AG04449 (cell line): ENCODE measurements around the gene ACACB.

ENCODE experiments used
- CTCF ChIA-PET: fragments of 350-600 bp; formaldehyde crosslinking; extraction: SDS; loops from one replicate; lab custom pipeline; 2021; ENCODE audit warnings: antibody characterized with exemption; lab: Yijun Ruan, JAX
- POLR2A ChIA-PET: fragments of 400-600, 350-600 bp; formaldehyde crosslinking; extraction: SDS; loops from one replicate; lab custom pipeline; 2020; ENCODE audit warnings: antibody characterized with exemption, inconsistent platforms; lab: Yijun Ruan, JAX
- DNase-seq: peaks from one replicate; pipeline ENCODE4 v3.0.0-alpha.2; 2010; ENCODE audit warnings: low read depth, low spot score
- H3K4me3 ChIP-seq: 2 replicates; pipeline ENCODE4 v1.5.1; 2011; ENCODE audit warnings: low read depth, mild to moderate bottlenecking, control low read depth, low read length
- CTCF ChIP-seq: IDR thresholded peaks from one replicate; pipeline ENCODE4 v1.5.1; 2011; ENCODE audit warnings: mild to moderate bottlenecking, moderate library complexity, low read length, control low read depth, inconsistent platforms; ENCODE audit not compliant: insufficient read depth; ENCODE audit errors: missing control alignments

The ACACB gene

GRCh38 chr12:109246221-109246620 is 129.8 kb downstream of the ACACB start:
- ChIA-PET POLR2A (no interaction called here), CTCF (interaction anchor here (1.3 to 1.4 kb wide), 2 partner anchors 13 to 148 kb away, joined by 3 to 4 read pairs; no protein-coding TSS in a partner anchor)
- no peak for TF ChIP-seq CTCF
- DNase-seq = no peak
- H3K4me3 ChIP-seq = no peak overlapping the region

GRCh38 chr12:109247831-109248654 is 131.7 kb downstream of the ACACB start:
- no peak overlapping the region for H3K4me3 ChIP-seq
- no peak for TF ChIP-seq CTCF
- POLR2A ChIA-PET = no interaction called here
- CTCF ChIA-PET = interaction anchor here (0.7 to 1.3 kb wide), 2 partner anchors 123 to 136 kb away, joined by 3 read pairs; no protein-coding TSS in a partner anchor
- no peak for DNase-seq

- POLR2A ChIA-PET = no interaction called here
- H3K4me3 ChIP-seq = no peak overlapping the region
- DNase-seq = no peak
- no peak for TF ChIP-seq CTCF
- CTCF ChIA-PET = no interaction called here
These were observed 134.1 kb downstream of the ACACB start for GRCh38 chr12:109250523-109250922.

GRCh38 chr12:109252799-109253198 is 136.4 kb downstream of the ACACB start:
- DNase-seq = no peak
- H3K4me3 ChIP-seq = no peak overlapping the region
- ChIA-PET CTCF (interaction anchor here (1.4 to 5.4 kb wide), 3 partner anchors 11 to 141 kb away, joined by 4 to 23 read pairs (median 4); no protein-coding TSS in a partner anchor), POLR2A (no interaction called here)
- no peak for TF ChIP-seq CTCF

- H3K4me3 ChIP-seq = no peak overlapping the region
- no peak for DNase-seq
- ChIA-PET POLR2A (no interaction called here), CTCF (interaction anchor here (1.4 to 5.4 kb wide), 2 partner anchors 9 to 142 kb away, joined by 4 to 23 read pairs; no protein-coding TSS in a partner anchor)
- no peak for TF ChIP-seq CTCF
These were observed 137.6 kb downstream of the ACACB start for GRCh38 chr12:109253913-109254544.

- no peak for DNase-seq
- CTCF ChIA-PET = interaction anchor here (1.0 to 5.4 kb wide), 5 partner anchors 8 to 145 kb away, joined by 3 to 23 read pairs (median 4); no protein-coding TSS in a partner anchor
- no peak overlapping the region for H3K4me3 ChIP-seq
- peak; percentile 29 for TF ChIP-seq CTCF
- POLR2A ChIA-PET = no interaction called here
These were observed 139.0 kb downstream of the ACACB start for GRCh38 chr12:109255377-109255776.
